HCT116 (cell line): ENCODE results near the gene SCYGR4. TPM values are rescaled to one million over a fixed set of nuclear protein-coding genes. Genes with fewer than 3 reads are reported as not detected.

Experiments used
- ATAC-seq: fragments of 200-7000 bp; cut with Tn5 transposase; 2 replicates; pipeline ENCODE4 v1.9.1; 2020; ENCODE audit warnings: mild to moderate bottlenecking, moderate library complexity
- BruUV-seq: library from RNA; stranded (reverse); fragments of 400-500 nt; replicated peaks from 2 replicates; lab custom pipeline; 2021; lab: Mats Ljungman, UMichigan
- CTCF ChIA-PET: fragments of 300-600 bp; sonication (Branson Sonifier 250); formaldehyde crosslinking; loops from one replicate; lab custom pipeline; 2021; ENCODE audit warnings: antibody characterized with exemption; lab: Charles Lee
- POLR2A ChIA-PET: fragments of 300-600, 350-600 bp; sonication (Branson Sonifier 250); formaldehyde crosslinking; loops from one replicate; lab custom pipeline; 2021; ENCODE audit warnings: antibody characterized with exemption; lab: Charles Lee
- RAD21 ChIA-PET, 2 experiments: fragments of 300-600 bp; sonication (Branson Sonifier 250); formaldehyde crosslinking; loops; one replicate each; lab custom pipeline; 2023; ENCODE audit warnings: low total read pairs in 2 of 2; ENCODE audit not compliant: uncharacterized antibody in 2 of 2, unreplicated experiment in 2 of 2, low non-redundant PET in 1 of 2; lab: Charles Lee
- DNase-seq: peaks from one replicate; pipeline ENCODE4 v3.0.0-alpha.2; 2010; ENCODE audit warnings: low read depth, low spot score
- H2AFZ ChIP-seq: fragments of 200-600 bp; shearing (Covaris generic), sonication (generic); 2 replicates; pipeline ENCODE4 v1.6.1; 2017; ENCODE audit warnings: low read depth, mixed run types, mixed read lengths, antibody characterized with exemption, low read length; ENCODE audit not compliant: poor library complexity, severe bottlenecking
- H3K27ac ChIP-seq: 2 replicates; pipeline ENCODE4 v1.5.1; 2012; ENCODE audit warnings: low read depth, low read length
- H3K27me3 ChIP-seq: fragments of 200-600 bp; sonication (generic); 2 replicates; pipeline ENCODE4 v1.6.1; 2016; ENCODE audit warnings: mixed run types, low read length, mixed read lengths; ENCODE audit not compliant: insufficient read depth
- H3K36me3 ChIP-seq, 2 experiments: fragments of 200-500 bp in 1 of 2; fragments of 200-600 bp in 1 of 2; sonication (Bioruptor generic) in 1 of 2; sonication (generic) in 1 of 2; 2 replicates each; pipeline versions ENCODE4 v1.5.1 to v1.6.1; 2014 to 2016; ENCODE audit warnings: low read length in 2 of 2, inconsistent platforms in 1 of 2, mixed read lengths in 1 of 2, mixed run types in 1 of 2; ENCODE audit not compliant: insufficient read depth in 2 of 2, control insufficient read depth in 1 of 2
- H3K4me1 ChIP-seq, 2 experiments: fragments of 200-600 bp in 1 of 2; sonication (generic) in 1 of 2; 2 replicates each; pipeline versions ENCODE4 v1.5.1 to v1.6.1; 2012 to 2017; ENCODE audit warnings: low read length in 2 of 2, inconsistent platforms in 1 of 2, mild to moderate bottlenecking in 1 of 2, mixed read lengths in 1 of 2, mixed run types in 1 of 2, moderate library complexity in 1 of 2; ENCODE audit not compliant: insufficient read depth in 2 of 2, control insufficient read depth in 1 of 2
- H3K4me2 ChIP-seq: fragments of 200-600 bp; sonication (generic); 2 replicates; pipeline ENCODE4 v1.6.1; 2017; ENCODE audit warnings: mixed run types, low read length, mixed read lengths
- H3K4me3 ChIP-seq, 2 experiments: fragments of 200-600 bp in 1 of 2; sonication (generic) in 1 of 2; replicated peaks in 1 of 2; 2 replicates each; pipeline ENCODE4 v1.5.1; 2011 to 2016; ENCODE audit warnings: low read length in 2 of 2, control low read depth in 1 of 2, low read depth in 1 of 2, mild to moderate bottlenecking in 1 of 2, mixed read lengths in 1 of 2, mixed run types in 1 of 2
- H3K79me2 ChIP-seq: fragments of 200-600 bp; sonication (generic); 2 replicates; pipeline ENCODE4 v1.6.1; 2017; ENCODE audit warnings: mild to moderate bottlenecking, mixed run types, low read length, moderate library complexity, mixed read lengths; ENCODE audit not compliant: insufficient read depth
- H3K9ac ChIP-seq: fragments of 200-600 bp; sonication (generic); 2 replicates; pipeline ENCODE4 v1.6.1; 2016; ENCODE audit warnings: low read length, mixed read lengths
- H3K9me2 ChIP-seq: fragments of 200-600 bp; sonication (generic), shearing (Covaris generic); 2 replicates; pipeline ENCODE4 v1.6.1; 2017; ENCODE audit warnings: mixed run types, mild to moderate bottlenecking, moderate library complexity; ENCODE audit not compliant: insufficient read depth
- H3K9me3 ChIP-seq, 2 experiments: fragments of 200-500 bp in 1 of 2; fragments of 200-600 bp in 1 of 2; sonication (Bioruptor generic) in 1 of 2; sonication (generic) in 1 of 2; 2 replicates each; pipeline ENCODE4 v1.6.1; 2014 to 2017; ENCODE audit warnings: low read length in 2 of 2, mixed read lengths in 2 of 2, inconsistent platforms in 1 of 2, low read depth in 1 of 2, mild to moderate bottlenecking in 1 of 2, mixed run types in 1 of 2, moderate library complexity in 1 of 2; ENCODE audit not compliant: control insufficient read depth in 1 of 2, insufficient read depth in 1 of 2
- H4K20me1 ChIP-seq: fragments of 200-600 bp; sonication (generic), shearing (Covaris generic); 2 replicates; pipeline ENCODE4 v1.6.1; 2017; ENCODE audit warnings: mixed run types, mild to moderate bottlenecking, moderate library complexity; ENCODE audit not compliant: insufficient read depth
- CEBPB ChIP-seq: IDR thresholded peaks from 2 replicates; pipeline ENCODE4 v1.6.1; 2012; ENCODE audit warnings: low read depth
- ELF1 ChIP-seq: IDR thresholded peaks from 2 replicates; pipeline ENCODE4 v1.6.1; 2012; ENCODE audit warnings: low read depth, borderline replicate concordance
- FOSL1 ChIP-seq: IDR thresholded peaks from 2 replicates; pipeline ENCODE4 v1.6.1; 2012; ENCODE audit warnings: low read depth
- JUND ChIP-seq: IDR thresholded peaks from 2 replicates; pipeline ENCODE4 v1.6.1; 2012
- MAX ChIP-seq: IDR thresholded peaks from 2 replicates; pipeline ENCODE4 v1.6.1; 2012
- SP1 ChIP-seq: IDR thresholded peaks from 2 replicates; pipeline ENCODE4 v1.6.1; 2012; ENCODE audit warnings: low read depth
- TCF7L2 ChIP-seq: IDR thresholded peaks from 2 replicates; pipeline ENCODE4 v1.7.0; 2011; ENCODE audit warnings: borderline replicate concordance, inconsistent platforms; ENCODE audit not compliant: insufficient read depth, insufficient read length; ENCODE audit errors: extremely low read depth
- intact Hi-C: fragments of 100-400 bp; cut with micrococcal nuclease; formaldehyde crosslinking; loops from 2 replicates; pipeline ENCODE4 v1.10.0; 2022
- total RNA-seq: library from RNA; stranded (reverse); gene quantifications from one replicate; pipeline ENCODE4 v1.2.1, GENCODE V29; 2021; ENCODE audit not compliant: unreplicated experiment

Gene SCYGR4
- total RNA-seq, 1 experiment from 2014 or later, result not detected

GRCh38 chr2:227655454-227655853 lies 38.2 kb downstream of the SCYGR4 start:
- Histone ChIP-seq H3K4me1 (peaks cover 0 to 6% of the 10 kb centered on the region in 2 experiments; a peak in 2 of 4 replicates), H3K79me2 (no peaks in the 10 kb centered on the region), H3K27ac (no peak overlapping the region), H2AFZ (no peak overlapping the region)
- CTCF ChIA-PET, result no interaction called here
- peak; percentile 81 for TF ChIP-seq FOSL1
- peak; percentile 84 for TF ChIP-seq CEBPB
- TF ChIP-seq SP1, result peak; percentile 14; the same call in 1 of the 2 replicates
- TF ChIP-seq ELF1, result no peak
- peak; percentile 70 for TF ChIP-seq JUND
- TF ChIP-seq TCF7L2, result no peak
- TF ChIP-seq, all 23 proteins: peak for 4
- H3K27me3 ChIP-seq, result no peaks in the 10 kb centered on the region
- H3K9ac ChIP-seq, result no peak overlapping the region
- intact Hi-C loops, result loop anchor here (5.0 to 10.0 kb wide), 5 partner anchors 92 to 999 kb away; partner anchors contain the start of gene SCYGR8
- peak; percentile 52; the same call in 1 of the 2 replicates for ATAC-seq
- no peaks in the 10 kb centered on the region for H3K36me3 ChIP-seq
- no peaks in the 10 kb centered on the region for H3K9me3 ChIP-seq
- ChIA-PET POLR2A (no interaction called here), RAD21 (no interaction called here)
- peak; percentile 19 for DNase-seq
- H3K9me2 ChIP-seq, result no peaks in the 10 kb centered on the region
- BruUV-seq, result no TSS peak
- no peaks in the 10 kb centered on the region for H4K20me1 ChIP-seq
- H3K4me2 ChIP-seq, result no peak overlapping the region
- H3K4me3 ChIP-seq, result no peak overlapping the region

DNA sequence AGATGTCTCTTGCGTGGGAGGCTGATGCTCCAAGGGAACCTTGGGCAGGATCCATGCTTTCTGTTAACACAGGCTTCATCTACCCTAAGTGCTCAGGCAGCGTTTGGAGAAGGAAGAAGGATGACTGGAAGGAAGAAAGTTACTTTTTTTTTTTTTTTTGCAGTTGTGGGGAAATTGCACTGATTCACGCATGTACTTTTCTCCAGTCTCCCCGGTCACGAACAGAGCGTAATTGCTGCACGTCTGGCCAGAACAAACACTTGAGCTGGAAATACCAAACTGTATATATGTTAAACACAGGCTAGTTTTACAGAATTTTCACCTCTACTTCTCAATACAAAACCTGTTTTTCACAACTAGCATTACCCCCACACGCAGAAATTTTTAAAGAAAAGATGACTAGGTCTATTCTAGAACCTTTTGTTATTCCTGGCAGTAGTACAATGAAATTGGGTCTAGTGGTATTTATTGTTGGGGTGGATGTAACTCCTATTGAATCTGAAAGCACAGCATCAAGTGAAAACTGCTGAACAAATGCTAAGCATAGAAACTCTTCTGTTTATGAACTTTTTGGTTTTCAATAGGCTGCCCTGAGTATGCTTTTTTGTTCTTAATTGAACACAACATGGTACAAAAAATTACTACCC lies 40.0 kb downstream of the SCYGR4 start:
- no peaks in the 10 kb centered on the region for H3K79me2 ChIP-seq
- RAD21 ChIA-PET, result interaction anchor here (1.9 kb wide), 2 partner anchors 109 kb away, joined by 19 to 22 read pairs; no protein-coding TSS in a partner anchor
- peaks cover 0 to 6% of the 10 kb centered on the region in 2 experiments; a peak in 2 of 4 replicates for H3K4me1 ChIP-seq
- DNase-seq (no peak), ATAC-seq (no peak)
- TF ChIP-seq SP1, result no peak
- no peak for TF ChIP-seq CEBPB
- TF ChIP-seq MAX, result no peak
- no peaks in the 10 kb centered on the region for H3K27me3 ChIP-seq
- H3K9me3 ChIP-seq, result no peaks in the 10 kb centered on the region
- H3K36me3 ChIP-seq, result no peaks in the 10 kb centered on the region
- no peak overlapping the region for H3K4me2 ChIP-seq
- no peak overlapping the region for H3K4me3 ChIP-seq
- intact Hi-C loops, result loop anchor here (5.0 to 10.0 kb wide), 5 partner anchors 90 to 997 kb away; partner anchors contain the start of gene SCYGR8
- H3K27ac ChIP-seq, result no peak overlapping the region
- H2AFZ ChIP-seq, result no peak overlapping the region
- no peak overlapping the region for H3K9ac ChIP-seq
- H3K9me2 ChIP-seq, result no peaks in the 10 kb centered on the region
- POLR2A ChIA-PET, result interaction anchor here (1.7 kb wide), 1 partner anchor 109 kb away, joined by 11 read pairs; no protein-coding TSS in a partner anchor
- CTCF ChIA-PET, result interaction anchor here (0.7 to 3.0 kb wide), 11 partner anchors 13 to 252 kb away, joined by 3 to 72 read pairs (median 5); no protein-coding TSS in a partner anchor
- no TSS peak for BruUV-seq
- no peaks in the 10 kb centered on the region for H4K20me1 ChIP-seq
